Stimulated activated CD8-positive, alpha-beta memory T cell treated with anti-CD3 and anti-CD28 coated beads, Interleukin-7, amount 100 ng/mL, for 48 hours (primary cell): ENCODE measurements around the gene HIBADH.
"Not testable (repeated sequence)": the region's sequence is repeated elsewhere in the genome, so short reads cannot be mapped to it uniquely, and the experiment has no call there.

Experiments
- DNase-seq, 2 donors: peaks; one replicate each; pipeline ENCODE4 v3.0.0-alpha.2; 2020; ENCODE audit warnings: low read depth in 1 of 2; ENCODE audit errors: extremely low read depth in 1 of 2

Gene HIBADH

DNA sequence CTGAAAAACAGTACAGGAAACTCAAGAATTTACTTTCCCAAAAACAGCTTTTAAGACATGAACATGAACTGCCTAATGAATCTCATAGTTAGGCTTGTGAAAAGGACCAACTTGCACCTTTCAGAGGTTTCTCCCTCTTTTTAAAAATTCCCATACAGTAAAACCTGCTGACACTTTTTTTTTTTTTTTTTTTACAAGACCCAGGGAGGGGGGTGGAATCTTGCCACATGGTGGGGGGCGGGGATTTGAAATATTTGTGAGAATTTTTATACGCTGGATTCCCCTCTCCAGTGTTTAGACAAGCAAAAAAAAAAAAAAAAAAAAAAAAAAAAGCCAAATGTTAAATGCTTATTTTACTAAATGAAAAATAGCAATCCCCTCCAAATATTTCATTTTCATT lies 57.4 kb downstream of the HIBADH start:
- no peak for DNase-seq

DNA sequence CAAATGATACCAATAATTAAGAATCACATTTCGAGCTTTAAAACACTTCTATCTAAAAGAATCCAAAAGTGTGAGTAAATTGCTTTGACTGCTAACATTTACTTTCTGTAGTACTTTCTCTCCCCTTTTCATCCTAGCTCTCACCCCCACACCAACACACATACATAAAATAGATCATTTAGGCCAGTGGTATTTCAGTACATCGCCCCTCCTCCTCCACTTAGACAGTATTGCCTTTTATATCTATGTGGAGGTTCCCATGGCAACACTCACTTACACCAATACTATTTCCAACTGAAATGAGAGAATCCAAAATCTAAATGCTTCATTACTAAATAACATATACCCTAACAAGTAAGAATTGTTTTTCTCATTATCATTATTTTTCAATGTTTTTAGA lies 58.9 kb downstream of the HIBADH start:
- no peak for DNase-seq

DNA sequence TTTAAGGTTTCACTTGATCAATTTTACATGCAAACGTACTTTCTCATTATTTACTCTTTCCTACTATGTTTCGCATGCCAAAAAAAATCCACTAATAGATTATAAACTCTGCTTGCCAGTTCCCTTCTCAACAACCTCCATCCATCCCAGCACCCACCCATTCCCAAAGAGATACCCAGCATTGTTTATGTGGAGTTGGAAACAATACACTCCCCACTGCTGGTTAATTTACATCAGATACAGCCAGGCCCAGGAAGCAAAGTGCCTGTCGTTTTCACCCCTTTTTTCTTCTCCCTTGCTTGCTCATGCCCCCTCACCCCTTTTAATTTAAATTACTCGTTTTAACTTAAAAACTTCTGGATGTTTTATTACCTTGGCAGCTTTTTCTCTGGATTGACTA lies 59.9 kb downstream of the HIBADH start:
- no peak for DNase-seq

DNA sequence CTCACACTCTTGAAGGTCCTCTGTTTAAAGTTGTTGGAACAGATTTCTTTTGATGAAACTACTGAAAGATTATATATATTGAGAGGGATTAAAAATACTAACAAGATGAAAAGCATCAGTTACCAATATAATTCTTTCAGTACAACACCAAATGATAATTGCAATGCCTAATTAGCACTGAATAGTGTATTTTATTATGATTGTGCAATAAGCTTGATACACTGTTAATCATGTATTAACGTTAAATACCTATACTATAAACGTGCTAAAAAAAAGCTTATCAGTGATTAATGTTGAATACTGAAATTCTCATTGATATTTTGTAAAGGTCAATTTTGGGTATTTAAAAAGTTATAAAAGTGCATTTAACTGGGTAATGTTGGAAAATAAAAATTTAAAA lies 61.5 kb downstream of the HIBADH start:
- DNase-seq: no peak

DNA sequence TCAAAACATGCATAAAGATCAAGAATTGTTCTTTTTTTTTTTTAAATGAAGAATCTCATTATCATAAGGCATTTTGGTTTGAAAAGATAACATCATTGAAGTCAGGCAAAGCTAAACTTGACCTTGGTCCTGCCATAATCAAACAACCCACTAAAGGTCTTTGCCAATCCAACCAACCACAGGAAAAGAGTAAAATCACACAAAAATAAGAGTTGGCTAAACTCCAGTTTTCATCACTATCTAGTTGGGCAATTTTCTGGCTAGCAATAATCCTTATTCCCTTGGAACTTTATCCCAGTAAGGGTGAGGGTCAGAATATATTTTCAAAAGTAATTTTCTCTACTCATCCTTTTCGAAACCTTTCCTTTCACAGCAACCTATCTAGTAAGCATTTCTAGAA lies 62.4 kb downstream of the HIBADH start:
- DNase-seq: no peak

DNA sequence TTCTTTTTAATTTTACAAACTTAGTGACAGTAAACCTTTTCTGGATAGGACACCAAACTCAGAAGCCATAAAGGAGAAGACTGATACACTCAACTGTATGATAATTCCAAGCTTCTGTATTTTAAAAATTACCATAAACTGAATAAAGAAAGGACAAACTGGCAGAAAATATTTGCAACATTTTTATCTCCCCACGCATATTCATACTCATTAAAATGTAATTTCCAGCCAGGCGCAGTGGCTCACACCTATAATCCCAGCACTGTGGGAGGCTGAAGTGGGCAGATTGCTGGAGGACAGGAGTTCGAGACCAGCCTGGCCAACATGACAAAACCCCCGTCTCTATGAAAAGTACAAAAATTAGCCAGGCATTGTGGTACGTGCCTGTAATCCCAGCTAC lies 67.7 kb downstream of the HIBADH start:
- no peak for DNase-seq

DNA sequence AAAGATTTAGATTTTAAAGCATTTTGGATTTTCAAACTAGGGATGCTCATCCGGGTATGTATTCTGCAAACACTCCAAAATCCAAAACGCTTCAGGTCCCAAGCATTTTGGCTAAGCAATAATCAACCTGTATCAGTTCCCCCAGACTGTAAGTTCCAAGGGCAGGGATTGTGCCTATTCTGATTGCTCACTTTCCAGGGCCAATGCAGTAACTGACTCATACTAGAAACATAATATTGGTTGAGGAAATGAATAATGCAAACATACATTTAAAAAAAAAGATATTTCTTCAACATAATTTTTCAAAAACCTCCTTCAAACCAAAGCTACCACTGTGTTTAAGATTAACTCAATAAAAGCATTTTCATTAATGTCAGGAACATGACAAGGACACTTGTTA lies 69.5 kb downstream of the HIBADH start:
- DNase-seq: no peak

DNA sequence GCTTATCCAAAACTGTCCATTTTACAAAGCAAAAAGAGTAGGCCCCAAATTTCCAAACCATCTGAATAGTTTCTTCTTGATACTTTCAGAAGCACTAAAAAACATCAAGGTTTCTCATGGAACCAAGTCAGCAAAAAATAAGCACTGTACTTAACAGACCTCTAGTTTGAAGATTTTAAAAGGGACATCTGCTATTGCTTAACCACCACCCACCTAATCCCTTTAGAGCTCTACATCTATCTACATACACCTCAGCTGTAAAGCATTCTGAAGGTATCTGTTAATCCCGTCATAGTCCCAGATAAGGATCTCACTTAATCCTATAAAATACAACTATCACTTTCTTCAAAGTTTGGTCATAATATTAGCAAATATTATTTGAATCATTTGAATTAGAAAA lies 72.3 kb downstream of the HIBADH start:
- no peak for DNase-seq

DNA sequence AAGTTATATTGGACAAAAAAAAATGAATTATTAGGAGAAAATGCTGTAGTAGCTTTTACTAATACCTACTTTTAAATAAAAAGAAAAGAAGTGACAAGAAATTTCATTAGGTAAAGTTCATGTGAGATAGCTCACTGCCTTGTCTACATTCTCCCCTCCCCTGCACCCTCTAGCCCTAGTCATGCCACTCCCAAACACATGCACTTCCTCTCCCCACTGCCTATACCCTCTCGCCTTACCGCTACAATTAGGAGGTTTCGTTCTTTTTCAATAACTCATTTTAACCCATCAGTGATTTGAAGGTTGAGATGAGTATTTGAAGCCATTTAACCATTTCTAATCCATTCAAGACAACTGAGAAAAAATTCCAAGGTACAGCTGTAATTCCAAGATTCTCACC lies 75.3 kb downstream of the HIBADH start:
- DNase-seq: no peak

DNA sequence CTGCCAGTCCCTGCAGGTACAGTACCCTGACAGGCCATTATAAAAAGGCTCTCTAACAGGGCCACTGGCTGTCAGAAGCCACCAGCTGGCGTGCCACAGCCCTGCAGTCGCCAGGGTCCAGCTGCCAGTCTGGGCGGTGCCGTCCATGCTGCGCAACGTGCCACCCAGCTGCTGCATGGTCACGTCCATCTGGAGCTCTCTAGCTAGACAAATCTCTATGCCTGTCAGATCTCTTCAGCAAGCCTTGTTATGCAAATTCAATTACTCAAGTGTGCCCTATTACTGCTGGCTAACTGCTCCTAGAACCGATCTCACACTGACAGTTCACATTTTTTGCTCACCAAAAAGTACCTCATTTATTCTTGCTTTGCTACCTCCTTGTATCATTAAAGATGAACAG lies 75.9 kb downstream of the HIBADH start:
- no peak for DNase-seq

DNA sequence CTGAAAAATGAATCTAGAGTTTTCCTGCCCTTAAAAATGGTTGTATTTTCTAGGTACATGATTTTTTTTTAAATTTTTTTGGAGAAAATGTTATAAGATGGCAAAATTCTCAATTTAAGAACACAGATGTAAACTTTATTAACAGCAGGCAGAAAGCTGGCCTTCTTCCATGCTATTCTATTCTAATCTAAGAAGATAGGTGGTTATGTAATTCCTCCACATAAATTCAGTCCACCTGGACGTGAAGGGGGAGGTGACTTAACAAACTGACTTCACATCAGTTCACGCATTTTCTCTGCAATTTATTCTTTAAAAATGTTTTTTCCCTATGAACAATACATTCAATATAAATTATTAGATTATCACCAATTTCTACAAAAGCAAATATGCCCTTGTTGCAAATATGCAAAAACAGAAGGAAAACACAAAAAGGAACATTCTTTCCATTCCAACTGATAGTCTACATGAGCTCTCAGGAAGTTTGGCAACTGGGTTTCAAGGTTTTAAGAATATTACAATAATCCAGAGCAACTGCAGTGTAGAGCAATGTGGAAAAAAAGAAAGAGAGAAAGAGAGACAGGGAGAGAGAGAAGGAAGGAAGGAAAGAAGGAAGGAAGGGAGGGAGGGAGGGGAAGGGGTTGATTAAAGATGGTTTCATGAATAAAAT lies 76.8 kb downstream of the HIBADH start:
- no peak for DNase-seq

DNA sequence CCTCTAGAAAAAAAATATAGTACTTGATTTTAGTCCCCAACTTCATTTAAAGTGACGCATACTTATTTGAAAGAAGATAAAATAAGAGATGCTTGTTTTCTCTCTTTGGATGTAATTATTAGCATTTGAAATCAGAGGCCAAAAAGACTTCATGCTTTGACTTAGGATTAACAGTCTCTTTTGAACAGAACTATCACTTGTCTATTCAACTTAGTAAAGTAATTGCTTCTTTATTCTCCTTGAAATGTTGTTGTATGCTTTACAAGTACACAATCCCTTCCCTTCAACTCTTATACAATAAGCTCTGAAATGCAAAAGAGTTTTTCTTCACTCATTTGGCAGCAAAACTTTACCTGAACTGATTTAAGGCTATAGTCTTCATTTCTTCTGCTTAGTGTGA lies 80.8 kb downstream of the HIBADH start:
- no peak for DNase-seq

DNA sequence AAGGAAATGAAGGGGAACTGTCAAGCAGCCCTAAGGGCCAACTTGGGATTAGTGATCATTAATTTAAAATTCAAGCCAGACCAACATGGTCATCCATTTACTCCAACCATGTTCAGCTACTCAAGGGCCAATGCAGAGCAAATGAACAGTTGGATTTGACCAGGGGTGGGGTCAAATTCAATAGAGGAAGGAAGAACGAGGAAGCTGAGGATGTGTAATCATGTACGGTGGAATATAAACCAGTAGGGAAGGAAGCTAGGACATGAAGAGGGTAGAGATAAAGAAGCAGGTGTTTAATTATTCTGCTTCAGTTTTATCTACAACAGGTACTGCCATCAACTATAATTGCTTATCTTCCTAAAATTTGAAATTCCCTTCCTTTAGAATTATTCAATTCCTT lies 81.6 kb downstream of the HIBADH start:
- no peak for DNase-seq

DNA sequence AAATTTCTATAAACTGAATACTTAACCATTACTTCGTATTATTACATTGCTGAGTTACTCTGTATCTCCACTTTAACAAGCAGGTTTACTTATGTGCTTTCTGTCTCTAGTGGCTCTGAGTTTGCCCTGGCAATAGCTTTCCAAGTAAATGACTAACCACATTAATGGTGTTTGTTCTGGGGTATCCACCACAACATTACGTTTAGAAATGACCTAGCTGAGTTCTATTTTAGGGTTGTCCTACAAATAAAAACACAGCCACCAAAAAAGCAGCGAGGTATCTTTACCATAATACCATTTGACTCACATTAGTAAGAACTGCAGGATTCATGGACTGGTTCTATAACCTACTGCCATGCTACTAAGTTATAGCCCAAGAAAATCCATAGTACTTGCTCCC lies 83.1 kb downstream of the HIBADH start:
- DNase-seq: no peak

DNA sequence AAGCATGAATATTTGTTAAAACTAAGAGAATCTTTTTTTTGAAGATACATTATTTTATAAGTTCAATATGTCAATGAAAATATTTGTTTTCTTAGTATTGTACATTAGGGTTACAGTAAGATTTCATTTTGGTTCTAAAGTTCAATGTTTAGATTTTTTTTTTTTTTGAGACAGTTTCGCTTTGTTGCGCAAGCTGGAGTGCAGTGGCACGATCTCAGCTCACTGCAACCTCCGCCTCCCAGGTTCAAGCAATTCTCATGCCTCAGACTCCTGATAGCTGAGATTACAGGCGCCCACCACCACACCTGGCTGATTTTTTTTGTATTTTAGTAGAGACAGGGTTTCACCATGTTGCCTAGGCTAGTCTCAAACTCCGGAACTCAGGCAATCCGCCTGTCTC lies 84.5 kb downstream of the HIBADH start:
- DNase-seq: not testable (repeated sequence)

DNA sequence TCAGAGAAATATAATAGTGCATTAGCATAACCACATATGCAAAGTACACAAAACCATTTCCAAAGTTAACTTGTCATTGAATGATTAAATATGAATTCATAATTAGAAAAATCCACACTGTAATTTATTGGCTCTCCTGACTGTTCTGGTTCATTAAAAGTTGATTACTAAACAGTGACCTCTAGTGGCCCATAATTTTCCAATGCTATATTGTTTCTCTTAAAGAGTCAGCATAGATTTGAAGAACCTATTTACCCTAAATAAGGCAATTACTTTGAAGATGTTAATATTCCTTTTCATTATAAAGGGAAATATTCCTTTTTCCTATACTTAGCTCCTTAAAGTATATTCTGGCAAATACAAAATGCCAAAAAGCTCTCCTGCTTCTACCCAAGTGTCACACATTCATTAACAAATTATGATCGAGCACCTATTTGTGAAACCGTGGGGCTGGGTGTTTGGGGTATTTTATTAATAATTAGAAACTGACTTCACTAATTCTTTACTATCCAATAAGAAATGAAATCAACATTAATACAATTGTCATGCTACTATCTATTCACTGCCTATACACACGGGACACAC lies 86.2 kb downstream of the HIBADH start:
- DNase-seq: no peak

DNA sequence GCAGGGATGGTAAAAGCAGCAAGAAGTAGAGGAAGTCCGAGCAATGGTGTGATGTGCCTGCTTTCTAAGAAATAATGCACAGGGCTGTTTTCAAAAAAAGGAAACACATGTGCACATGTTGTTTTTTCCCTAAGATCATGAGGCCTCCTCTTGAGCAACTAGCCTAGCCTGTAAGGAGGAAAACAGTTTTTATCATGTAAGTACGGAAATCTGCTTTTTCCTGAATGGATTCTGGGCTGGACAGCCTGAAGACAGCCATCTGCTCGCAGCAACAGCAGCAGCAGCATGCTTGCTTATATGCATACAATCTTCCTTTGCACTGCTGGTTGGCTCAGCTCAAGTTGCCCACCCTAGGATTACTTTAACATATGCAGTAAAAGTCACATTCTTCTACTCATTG lies 87.1 kb downstream of the HIBADH start:
- no peak for DNase-seq

DNA sequence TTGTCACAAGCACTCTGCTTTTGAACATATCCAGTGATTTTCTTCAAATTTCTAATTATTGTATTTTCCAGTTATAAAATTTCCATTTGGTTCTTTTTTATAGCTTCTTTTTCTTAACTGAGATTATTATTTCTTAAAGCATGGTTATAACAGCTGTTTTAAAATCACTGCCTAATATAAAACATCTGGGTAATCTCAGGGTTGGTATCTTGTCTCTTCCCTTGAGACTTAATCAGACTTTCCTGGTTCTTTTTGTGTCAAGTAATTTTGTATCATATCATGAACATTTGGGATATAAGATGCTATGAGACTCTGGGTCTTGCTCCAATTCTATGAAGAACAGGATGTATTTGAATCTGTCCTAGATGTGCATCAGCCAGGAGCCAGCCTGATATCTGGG lies 93.6 kb downstream of the HIBADH start:
- DNase-seq: no peak

DNA sequence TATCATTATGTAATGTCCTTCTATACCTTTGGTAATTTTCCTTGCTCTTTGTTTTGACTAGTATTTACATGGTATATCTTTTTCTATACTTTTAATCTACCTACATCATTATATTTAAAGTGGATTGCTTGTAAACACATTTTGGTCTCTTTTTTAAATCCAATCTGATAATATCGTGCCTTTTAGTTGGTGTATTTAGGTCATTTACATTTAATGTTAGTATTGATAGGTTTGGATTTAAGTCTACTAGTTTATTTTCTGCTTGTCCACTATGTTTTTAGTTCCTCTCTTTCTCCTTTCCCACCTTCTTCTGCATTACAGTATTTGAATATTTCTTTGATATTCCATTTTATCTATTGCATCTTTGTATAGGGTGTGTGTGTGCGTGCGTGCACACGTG lies 95.4 kb downstream of the HIBADH start:
- no peak for DNase-seq

DNA sequence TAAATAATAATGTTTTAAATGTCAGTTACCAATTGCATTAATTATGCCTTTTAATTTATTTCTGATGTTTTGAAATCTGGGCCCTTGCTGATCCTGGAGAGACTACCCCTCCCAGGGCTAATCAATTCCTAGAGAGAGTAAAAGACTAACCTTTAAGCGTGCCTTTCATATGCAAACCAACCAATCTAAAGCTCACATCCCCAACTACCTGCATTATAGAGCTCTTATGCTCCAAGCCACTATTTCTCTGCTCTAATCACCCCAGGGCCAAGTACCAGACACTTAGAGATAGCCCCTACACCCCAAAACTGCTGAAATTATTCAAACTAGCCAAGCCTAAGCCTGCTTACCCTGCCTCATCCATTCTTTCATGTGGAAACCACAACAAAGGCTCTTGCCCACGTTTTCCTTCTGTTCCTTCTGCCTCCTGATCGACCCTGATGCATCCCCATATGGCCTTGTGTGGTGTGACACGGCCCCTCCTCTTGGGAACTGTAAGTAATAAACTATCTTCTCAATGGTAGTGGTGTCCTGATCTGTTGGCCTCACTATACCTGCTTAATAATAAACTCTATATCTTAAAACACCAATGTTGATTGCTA lies 97.7 kb downstream of the HIBADH start:
- DNase-seq: no peak

DNA sequence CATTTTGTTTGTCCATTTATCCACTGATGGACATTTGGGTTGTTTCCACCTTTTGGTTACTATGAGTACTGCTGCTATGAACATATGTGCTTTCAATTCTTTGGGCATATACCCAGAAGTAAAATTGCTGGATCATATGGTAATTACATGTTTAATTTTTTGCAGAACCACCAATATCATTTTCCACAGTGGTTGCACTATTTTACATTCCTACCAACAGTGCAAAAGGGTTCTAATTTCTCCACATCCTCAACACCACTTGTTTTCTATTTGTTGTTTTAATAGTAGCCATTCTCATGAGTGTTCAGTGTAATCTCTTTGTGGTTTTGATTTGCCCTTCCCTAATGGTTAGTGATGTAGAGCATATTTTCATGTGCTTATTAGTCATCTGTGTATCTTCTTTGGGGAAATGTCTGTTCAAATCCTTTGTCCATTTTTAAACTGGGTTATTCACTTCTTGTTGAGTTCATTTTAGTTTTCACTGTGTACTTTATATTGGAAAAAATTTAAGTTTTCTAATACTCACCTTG lies 101.9 kb downstream of the HIBADH start:
- no peak for DNase-seq

DNA sequence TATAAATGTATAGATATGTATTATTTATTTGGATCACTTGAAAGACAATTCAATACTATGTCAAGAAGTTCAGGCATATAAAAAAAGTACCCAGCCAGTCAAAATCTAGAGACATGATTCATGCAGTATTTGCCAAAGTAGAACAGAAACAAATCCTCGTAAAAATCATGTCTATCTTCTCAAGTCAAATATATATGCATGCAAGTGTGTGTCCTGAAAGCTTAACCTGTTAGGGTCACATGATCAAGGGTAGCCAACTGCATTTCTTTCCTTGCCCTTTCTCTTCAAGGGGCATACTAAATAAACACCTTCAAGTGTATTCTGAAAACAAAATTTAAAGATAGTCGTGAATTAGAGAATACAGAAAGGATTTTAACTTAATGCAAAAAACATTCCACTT lies 107.0 kb downstream of the HIBADH start:
- DNase-seq: no peak

DNA sequence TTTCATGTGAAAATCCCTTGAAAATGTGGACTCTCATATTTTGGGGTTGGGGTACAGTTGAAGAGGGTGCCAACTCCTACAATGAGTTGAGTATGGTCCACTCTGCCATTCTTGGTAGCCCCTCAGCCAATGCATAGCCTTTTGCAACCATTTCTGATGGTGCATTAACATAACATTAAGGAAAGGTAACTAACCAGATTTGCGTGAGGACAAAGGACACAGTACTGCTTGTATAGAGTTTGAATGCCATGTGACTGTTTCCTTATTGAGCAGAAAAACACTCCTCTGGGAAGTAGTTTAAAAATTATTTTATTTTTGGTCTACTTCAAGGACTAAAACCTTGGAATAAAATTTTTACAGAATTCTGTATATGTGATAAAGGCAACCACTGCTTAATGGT lies 107.9 kb downstream of the HIBADH start:
- no peak for DNase-seq
